Neural progenitor cell (in vitro differentiated cells): ENCODE results near the gene DDX56. TPM values are rescaled to one million over a fixed set of nuclear protein-coding genes. Genes with fewer than 3 reads are reported as not detected.

ENCODE experiments used
- DNase-seq: peaks from one replicate; pipeline ENCODE4 v3.0.0-alpha.2; 2016; ENCODE audit warnings: low spot score
- H2AFZ ChIP-seq: fragments of 200-600 bp; sonication (generic); replicated peaks from 2 replicates; pipeline ENCODE4 v1.6.1; 2016; ENCODE audit warnings: antibody characterized with exemption
- H3F3A ChIP-seq: fragments of 200-600 bp; sonication (generic); 2 replicates; pipeline ENCODE4 v1.6.1; 2016; ENCODE audit warnings: antibody characterized with exemption, low read depth
- H3K27ac ChIP-seq: fragments of 200-600 bp; sonication (generic); 2 replicates; pipeline ENCODE4 v1.5.1; 2016; ENCODE audit warnings: mild to moderate bottlenecking
- H3K27me3 ChIP-seq: fragments of 200-600 bp; sonication (generic); 2 replicates; pipeline ENCODE4 v1.6.1; 2016; ENCODE audit warnings: mild to moderate bottlenecking, moderate library complexity
- H3K36me3 ChIP-seq: fragments of 200-600 bp; sonication (generic); 2 replicates; pipeline ENCODE4 v1.5.1; 2016
- H3K4me1 ChIP-seq: fragments of 200-600 bp; sonication (generic); 2 replicates; pipeline ENCODE4 v1.6.1; 2016; ENCODE audit warnings: mixed run types
- H3K4me2 ChIP-seq: fragments of 200-600 bp; sonication (generic); 2 replicates; pipeline ENCODE4 v1.6.1; 2016
- H3K4me3 ChIP-seq: fragments of 200-600 bp; sonication (generic); 2 replicates; pipeline ENCODE4 v1.5.1; 2016
- H3K79me2 ChIP-seq: fragments of 200-600 bp; sonication (generic); 2 replicates; pipeline ENCODE4 v1.6.1; 2016; ENCODE audit warnings: low read depth
- H3K9ac ChIP-seq: fragments of 200-600 bp; sonication (generic); 2 replicates; pipeline ENCODE4 v1.6.1; 2016
- H3K9me3 ChIP-seq: fragments of 200-600 bp; sonication (generic); 2 replicates; pipeline ENCODE4 v1.5.1; 2016; ENCODE audit warnings: low read depth
- H4K20me1 ChIP-seq: fragments of 200-600 bp; sonication (generic); 2 replicates; pipeline ENCODE4 v1.6.1; 2016; ENCODE audit warnings: low read depth
- H3K27ac Mint-ChIP-seq: 3 replicates; pipeline ENCODE4 v1.8.0; 2021; ENCODE audit warnings: mixed read lengths
- H3K27me3 Mint-ChIP-seq: 2 replicates; pipeline ENCODE4 v1.8.0; 2022; ENCODE audit warnings: low read depth, mild to moderate bottlenecking, inconsistent platforms, moderate library complexity, mixed read lengths; ENCODE audit not compliant: insufficient read depth
- H3K36me3 Mint-ChIP-seq: 3 replicates; pipeline ENCODE4 v1.8.0; 2021; ENCODE audit warnings: mixed read lengths
- H3K4me1 Mint-ChIP-seq: 3 replicates; pipeline ENCODE4 v1.8.0; 2021; ENCODE audit warnings: mixed read lengths
- H3K4me3 Mint-ChIP-seq: 3 replicates; pipeline ENCODE4 v1.8.0; 2021; ENCODE audit warnings: mild to moderate bottlenecking, moderate library complexity, mixed read lengths
- H3K9me3 Mint-ChIP-seq: 3 replicates; pipeline ENCODE4 v1.8.0; 2020; ENCODE audit warnings: mixed read lengths
- CTCF ChIP-seq: fragments of 200-600 bp; sonication (generic); IDR thresholded peaks from 2 replicates; pipeline ENCODE4 v1.5.1; 2017; ENCODE audit warnings: antibody characterized with exemption, mild to moderate bottlenecking
- EZH2 ChIP-seq: fragments of 200-600 bp; sonication (generic); IDR thresholded peaks from 2 replicates; pipeline ENCODE4 v1.6.1; 2017; ENCODE audit warnings: antibody characterized with exemption, mild to moderate bottlenecking, moderate library complexity
- EZH2phosphoT487 ChIP-seq: fragments of 200-600 bp; sonication (generic); IDR thresholded peaks from 2 replicates; pipeline ENCODE4 v1.6.1; 2017; ENCODE audit warnings: antibody characterized with exemption
- total RNA-seq: library from RNA; depleted of rRNA; stranded (reverse); fragments of >200 nt; gene quantifications from 2 replicates; pipeline ENCODE4 v1.2.3, GENCODE V29; 2015; ENCODE audit warnings: low replicate concordance

The DDX56 gene
- total RNA-seq, 1 donor from 2014 or later, result 67.5 TPM

GRCh38 chr7:44517175-44517574, 56.5 kb downstream of the DDX56 start:
- Mint-ChIP-seq H3K4me1 (no peaks in the 10 kb centered on the region), H3K27me3 (no peaks in the 10 kb centered on the region), H3K36me3 (no peaks in the 10 kb centered on the region), H3K27ac (no peak overlapping the region), H3K9me3 (no peaks in the 10 kb centered on the region), H3K4me3 (no peak overlapping the region)
- H3F3A ChIP-seq, result no peaks in the 10 kb centered on the region
- no peak overlapping the region for H3K4me2 ChIP-seq
- no peak for DNase-seq
- H3K27ac ChIP-seq, result no peak overlapping the region
- H3K9me3 ChIP-seq, result no peaks in the 10 kb centered on the region
- TF ChIP-seq EZH2phosphoT487, result no peak
- no peak for TF ChIP-seq EZH2
- TF ChIP-seq CTCF, result no peak
- no peak overlapping the region for H2AFZ ChIP-seq
- no peaks in the 10 kb centered on the region for H3K79me2 ChIP-seq
- no peak overlapping the region for H3K4me3 ChIP-seq
- no peaks in the 10 kb centered on the region for H3K4me1 ChIP-seq
- H3K9ac ChIP-seq, result no peak overlapping the region
- no peaks in the 10 kb centered on the region for H4K20me1 ChIP-seq
- H3K27me3 ChIP-seq, result no peaks in the 10 kb centered on the region
- no peaks in the 10 kb centered on the region for H3K36me3 ChIP-seq

Other genes with a start within 250 kb of the DDX56 start
- 0.09 and 0.31 TPM in 2 replicates for gene CAMK2B, start 248.3 kb downstream of the DDX56 start, total RNA-seq
- 35.4 and 42.4 TPM in 2 replicates for gene NUDCD3, start 83.2 kb downstream of the DDX56 start, total RNA-seq
- gene NPC1L1, start 32.6 kb downstream of the DDX56 start, total RNA-seq, result 0.09 TPM in 1 of 2 replicates, not detected in the other
- gene TMED4, start 8.3 kb upstream of the DDX56 start, total RNA-seq, result 95.8 and 222 TPM in 2 replicates
- 25.2 and 54.4 TPM in 2 replicates for gene OGDH, start 32.7 kb upstream of the DDX56 start, total RNA-seq
- 7.6 and 19.5 TPM in 2 replicates for gene ZMIZ2, start 174.9 kb upstream of the DDX56 start, total RNA-seq
- gene PPIA, start 222.8 kb upstream of the DDX56 start, total RNA-seq, result 2,768 and 2,932 TPM in 2 replicates